HepG2 (cell line): Measurements from ENCODE around the gene GAGE10. TPM values are rescaled to one million over a fixed set of nuclear protein-coding genes. Genes with fewer than 3 reads are reported as not detected.

Source experiments
- ATAC-seq: fragments of 200-7000 bp; cut with Tn5 transposase; 3 replicates; pipeline ENCODE4 v1.9.1; 2020; ENCODE audit warnings: mild to moderate bottlenecking, moderate library complexity
- BruUV-seq: library from RNA; stranded (reverse); fragments of 400-500 nt; replicated peaks from 2 replicates; lab custom pipeline; 2021; lab: Mats Ljungman, UMichigan
- CTCF ChIA-PET: fragments of 300-600 bp; formaldehyde crosslinking; extraction: SDS; loops from one replicate; lab custom pipeline; 2021; ENCODE audit warnings: low total read pairs, inconsistent platforms, low intra/inter-chr PET ratio; lab: Yijun Ruan, JAX
- POLR2A ChIA-PET: fragments of 350-600 bp; sonication (Branson Sonifier 250); formaldehyde crosslinking; loops from one replicate; lab custom pipeline; 2020; ENCODE audit warnings: antibody characterized with exemption, inconsistent platforms; lab: Yijun Ruan, JAX
- DNase-seq: peaks from one replicate; pipeline ENCODE4 v3.0.0-alpha.2; 2015; ENCODE audit warnings: low spot score
- FAIRE-seq: peaks from 3 replicates; lab custom pipeline; 2011; peaks lifted over from hg19 to GRCh38; lab: Jason Lieb, UNC
- H2AFZ ChIP-seq: one replicate; pipeline ENCODE4 v1.6.1; 2011; ENCODE audit warnings: low read length, inconsistent platforms
- H3K27ac ChIP-seq: fragments of 300-600 bp; 3 replicates; pipeline ENCODE4 v1.8.0; 2011; ENCODE audit warnings: mixed run types, mild to moderate bottlenecking, mixed read lengths, low read length, inconsistent platforms; ENCODE audit not compliant: insufficient read depth; ENCODE audit errors: extremely low read length
- H3K27me3 ChIP-seq, 2 experiments: fragments of 200-600 bp in 1 of 2; 2 replicates in 1 of 2; 3 replicates in 1 of 2; pipeline versions ENCODE4 v1.6.0 to v1.8.0; 2011; ENCODE audit warnings: low read length in 2 of 2, mild to moderate bottlenecking in 2 of 2, moderate library complexity in 2 of 2, inconsistent platforms in 1 of 2; ENCODE audit not compliant: insufficient read depth in 2 of 2, control insufficient read depth in 1 of 2
- H3K36me3 ChIP-seq, 2 experiments: fragments of 200-600 bp in 1 of 2; replicated peaks in 1 of 2; 2 replicates in 1 of 2; 3 replicates in 1 of 2; pipeline versions ENCODE4 v1.5.1 to v1.8.0; 2011; ENCODE audit warnings: low read length in 2 of 2, inconsistent platforms in 1 of 2; ENCODE audit not compliant: insufficient read depth in 2 of 2, control insufficient read depth in 1 of 2
- H3K4me1 ChIP-seq: 2 replicates; pipeline ENCODE4 v1.5.1; 2012; ENCODE audit warnings: low read length, inconsistent platforms; ENCODE audit not compliant: insufficient read depth
- H3K4me2 ChIP-seq: 2 replicates; pipeline ENCODE4 v1.6.0; 2011; ENCODE audit warnings: low read depth, low read length, inconsistent platforms
- H3K4me3 ChIP-seq, 3 experiments: fragments of 200-600 bp in 1 of 3; sonication (generic), shearing (Covaris generic) in 1 of 3; replicated peaks in 1 of 3; 2 replicates each; pipeline ENCODE4 v1.5.1; 2011 to 2016; ENCODE audit warnings: low read length in 3 of 3, inconsistent platforms in 2 of 3, low read depth in 2 of 3, mild to moderate bottlenecking in 2 of 3, control low read depth in 1 of 3, mixed read lengths in 1 of 3; ENCODE audit not compliant: insufficient read depth in 1 of 3
- H3K79me2 ChIP-seq: one replicate; pipeline ENCODE4 v1.6.1; 2011; ENCODE audit warnings: low read length, inconsistent platforms; ENCODE audit not compliant: insufficient read depth
- H3K9ac ChIP-seq: 2 replicates; pipeline ENCODE4 v1.6.0; 2011; ENCODE audit warnings: mild to moderate bottlenecking, low read depth, low read length, inconsistent platforms; ENCODE audit not compliant: insufficient read depth
- H3K9me3 ChIP-seq: 2 replicates; pipeline ENCODE4 v1.5.1; 2012; ENCODE audit warnings: mild to moderate bottlenecking, low read length
- H4K20me1 ChIP-seq: 2 replicates; pipeline ENCODE4 v1.6.0; 2011; ENCODE audit warnings: inconsistent platforms, mild to moderate bottlenecking, low read length, moderate library complexity; ENCODE audit not compliant: insufficient read depth
- CHCHD3 ChIP-seq: sonication (generic); formaldehyde crosslinking; IDR thresholded peaks from 2 replicates; pipeline ENCODE4 v1.8.0; 2022; ENCODE audit warnings: mild to moderate bottlenecking, missing genetic modification reagents, moderate library complexity
- ELF1 ChIP-seq: sonication (generic); formaldehyde crosslinking; IDR thresholded peaks from 2 replicates; pipeline ENCODE4 v1.4.0; 2020; ENCODE audit warnings: missing genetic modification reagents
- MAFF ChIP-seq: IDR thresholded peaks from 2 replicates; pipeline ENCODE4 v1.6.1; 2011; ENCODE audit warnings: low read depth, low read length, improper control_type of control experiment
- MED1 ChIP-seq: sonication (generic); formaldehyde crosslinking; IDR thresholded peaks from 2 replicates; pipeline ENCODE4 v1.4.0; 2020; ENCODE audit warnings: missing genetic modification reagents
- PHF21A ChIP-seq: sonication (generic); formaldehyde crosslinking; IDR thresholded peaks from 2 replicates; pipeline ENCODE4 v1.5.0; 2020; ENCODE audit warnings: mild to moderate bottlenecking, missing genetic modification reagents
- SCMH1 ChIP-seq: sonication (generic); formaldehyde crosslinking; IDR thresholded peaks from 2 replicates; pipeline ENCODE4 v1.9.0; 2021; ENCODE audit warnings: missing genetic modification reagents, mild to moderate bottlenecking, borderline replicate concordance
- SMYD3 ChIP-seq: sonication (generic); formaldehyde crosslinking; IDR thresholded peaks from 2 replicates; pipeline ENCODE4 v1.8.1; 2023; ENCODE audit warnings: mild to moderate bottlenecking, missing genetic modification reagents
- TBP ChIP-seq: sonication (generic); formaldehyde crosslinking; IDR thresholded peaks from 2 replicates; pipeline ENCODE4 v1.5.0; 2020; ENCODE audit warnings: missing genetic modification reagents
- TBX2 ChIP-seq: sonication (generic); formaldehyde crosslinking; IDR thresholded peaks from 2 replicates; pipeline ENCODE4 v1.5.0; 2020; ENCODE audit warnings: missing genetic modification reagents, mild to moderate bottlenecking, borderline replicate concordance
- YEATS2 ChIP-seq: sonication (generic); formaldehyde crosslinking; IDR thresholded peaks from 2 replicates; pipeline ENCODE4 v1.4.0; 2020; ENCODE audit warnings: missing genetic modification reagents, borderline replicate concordance
- ZC3H13 ChIP-seq: sonication (generic); formaldehyde crosslinking; IDR thresholded peaks from 2 replicates; pipeline ENCODE4 v1.8.1; 2023; ENCODE audit warnings: mild to moderate bottlenecking, missing genetic modification reagents, moderate library complexity
- ZFP41 ChIP-seq: sonication (generic); formaldehyde crosslinking; IDR thresholded peaks from 2 replicates; pipeline ENCODE4 v1.4.0; 2020; ENCODE audit warnings: mild to moderate bottlenecking, missing genetic modification reagents, borderline replicate concordance
- ZNF772 ChIP-seq: sonication (generic); formaldehyde crosslinking; IDR thresholded peaks from 2 replicates; pipeline ENCODE4 v1.5.0; 2020; ENCODE audit warnings: mild to moderate bottlenecking, missing genetic modification reagents
- WGBS: methylation state at CpG from one replicate; pipeline ENCODE4 v1.1.6; 2017; ENCODE audit warnings: low lambda C conversion rate; 5-methylcytosine and 5-hydroxymethylcytosine counted together
- in situ Hi-C: cut with HindIII; loops from 2 replicates; pipeline ENCODE4 v1.10.0; 2017; ENCODE audit warnings: low pct_unique_long_range_greater_than_20kb; ENCODE audit not compliant: extremely low pct_ligation_motif_present
- intact Hi-C: fragments of 100-400 bp; cut with micrococcal nuclease; formaldehyde crosslinking; loops from one replicate; pipeline ENCODE4 v1.10.0; 2022; ENCODE audit not compliant: unreplicated experiment
- polyA plus RNA-seq, 8 experiments: library from polyadenylated mRNA; depleted of rRNA in 3 of 8; stranded (reverse) in 7 of 8; unstranded in 1 of 8; fragments of >200 nt; fragmentation: Illumina TruSeq in 4 of 8; extraction: Trizol in 4 of 8; gene quantifications; 2 replicates each; pipeline versions ENCODE4 v1.2.1 to v1.2.3, GENCODE V29; 2011 to 2016; ENCODE audit warnings: low read depth in 4 of 8, missing spikeins in 1 of 8, mixed read lengths in 1 of 8; ENCODE audit not compliant: insufficient read depth in 1 of 8
- total RNA-seq, 5 experiments: library from RNA; depleted of rRNA; stranded (reverse); fragments of >200 nt; fragmentation: Illumina TruSeq; extraction: Trizol; gene quantifications; 2 replicates each; pipeline ENCODE4 v1.2.3, GENCODE V29; 2016; ENCODE audit warnings: low read depth in 1 of 5
- TF ChIP-seq, protein P1 (sequence below): sonication (generic); formaldehyde crosslinking; IDR thresholded peaks from 2 replicates; pipeline ENCODE4 v1.4.0; 2020; ENCODE audit warnings: missing genetic modification reagents
- TF ChIP-seq, protein P2 (sequence below): sonication (generic); formaldehyde crosslinking; IDR thresholded peaks from 2 replicates; pipeline ENCODE4 v1.5.0; 2020; ENCODE audit warnings: missing genetic modification reagents
- TF ChIP-seq, protein P3 (sequence below): sonication (generic); IDR thresholded peaks from 2 replicates; pipeline ENCODE4 v1.6.1; 2016; ENCODE audit warnings: low read depth, borderline replicate concordance
- TF ChIP-seq, protein P4 (sequence below): IDR thresholded peaks from 2 replicates; pipeline ENCODE4 v1.6.1; 2016

The GAGE10 gene
- total and polyA plus RNA-seq, 2 of the 13 experiments (the other 11 are each of a cell fraction or from before 2014, with no cell fraction given) = not detected

DNA sequence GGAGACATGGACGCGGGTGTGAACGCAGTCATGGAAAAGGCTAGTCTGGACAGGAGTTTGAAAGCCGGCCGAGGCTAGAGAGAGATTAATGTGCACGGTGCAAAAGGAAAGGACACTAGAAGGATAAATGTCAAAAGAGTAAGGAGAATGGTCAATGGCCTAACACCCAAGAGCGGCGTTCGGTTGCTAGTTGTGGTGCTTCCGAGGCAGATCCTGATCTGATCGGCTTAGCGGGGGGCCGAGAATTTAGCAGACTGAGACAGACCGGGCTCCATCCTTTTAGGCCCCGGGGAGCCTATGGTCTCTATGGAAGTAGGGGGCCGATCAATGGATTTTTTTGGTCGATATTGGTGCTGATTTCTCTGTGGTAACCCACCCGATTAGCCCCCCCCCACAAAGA, 6.9 kb downstream of the GAGE10 start:
- Histone ChIP-seq H3K4me1 (no peaks in the 10 kb centered on the region), H2AFZ (no peak overlapping the region), H3K9me3 (no peaks in the 10 kb centered on the region), H3K79me2 (no peaks in the 10 kb centered on the region), H3K9ac (no peak overlapping the region), H3K36me3 (no peaks in the 10 kb centered on the region), H3K4me3 (no peak overlapping the region), H3K27ac (no peak overlapping the region), H3K4me2 (no peak overlapping the region), H4K20me1 (no peaks in the 10 kb centered on the region), H3K27me3 (no peaks in the 10 kb centered on the region; a peak in 1 of 5 replicates)
- ATAC-seq = no peak
- intact Hi-C loops (no loop called here), in situ Hi-C loops (no loop called here)
- CTCF ChIA-PET = no interaction called here
- POLR2A ChIA-PET = no interaction called here
- FAIRE-seq = peak; percentile 26
- TF ChIP-seq CHCHD3 = no peak
- no peak for TF ChIP-seq SCMH1
- TF ChIP-seq MAFF = no peak
- TF ChIP-seq SMYD3 (CRISPR knock-in tag) = no peak
- TF ChIP-seq ZFP41 = no peak
- no peak for TF ChIP-seq ZC3H13 (CRISPR knock-in tag)
- TF ChIP-seq, protein P1, sequence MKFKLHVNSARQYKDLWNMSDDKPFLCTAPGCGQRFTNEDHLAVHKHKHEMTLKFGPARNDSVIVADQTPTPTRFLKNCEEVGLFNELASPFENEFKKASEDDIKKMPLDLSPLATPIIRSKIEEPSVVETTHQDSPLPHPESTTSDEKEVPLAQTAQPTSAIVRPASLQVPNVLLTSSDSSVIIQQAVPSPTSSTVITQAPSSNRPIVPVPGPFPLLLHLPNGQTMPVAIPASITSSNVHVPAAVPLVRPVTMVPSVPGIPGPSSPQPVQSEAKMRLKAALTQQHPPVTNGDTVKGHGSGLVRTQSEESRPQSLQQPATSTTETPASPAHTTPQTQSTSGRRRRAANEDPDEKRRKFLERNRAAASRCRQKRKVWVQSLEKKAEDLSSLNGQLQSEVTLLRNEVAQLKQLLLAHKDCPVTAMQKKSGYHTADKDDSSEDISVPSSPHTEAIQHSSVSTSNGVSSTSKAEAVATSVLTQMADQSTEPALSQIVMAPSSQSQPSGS (CRISPR knock-in tag) = no peak
- TF ChIP-seq MED1 (CRISPR knock-in tag) = no peak
- no peak for TF ChIP-seq PHF21A (CRISPR knock-in tag)
- no peak for TF ChIP-seq ELF1 (CRISPR knock-in tag)
- TF ChIP-seq TBP (CRISPR knock-in tag) = no peak
- TF ChIP-seq, protein P2, sequence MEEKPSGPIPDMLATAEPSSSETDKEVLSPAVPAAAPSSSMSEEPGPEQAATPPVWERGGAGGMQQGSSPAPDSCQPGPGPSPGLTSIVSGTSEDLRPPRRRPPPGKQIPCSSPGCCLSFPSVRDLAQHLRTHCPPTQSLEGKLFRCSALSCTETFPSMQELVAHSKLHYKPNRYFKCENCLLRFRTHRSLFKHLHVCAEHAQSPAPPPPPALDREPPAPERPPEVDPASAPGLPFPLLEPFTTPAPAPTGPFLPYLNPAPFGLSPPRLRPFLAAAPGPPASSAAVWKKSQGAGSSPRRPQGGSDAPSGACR = no peak
- no peak for TF ChIP-seq YEATS2 (CRISPR knock-in tag)
- TF ChIP-seq TBX2 (CRISPR knock-in tag) = no peak
- TF ChIP-seq ZNF772 (CRISPR knock-in tag) = no peak
- TF ChIP-seq, protein P3, sequence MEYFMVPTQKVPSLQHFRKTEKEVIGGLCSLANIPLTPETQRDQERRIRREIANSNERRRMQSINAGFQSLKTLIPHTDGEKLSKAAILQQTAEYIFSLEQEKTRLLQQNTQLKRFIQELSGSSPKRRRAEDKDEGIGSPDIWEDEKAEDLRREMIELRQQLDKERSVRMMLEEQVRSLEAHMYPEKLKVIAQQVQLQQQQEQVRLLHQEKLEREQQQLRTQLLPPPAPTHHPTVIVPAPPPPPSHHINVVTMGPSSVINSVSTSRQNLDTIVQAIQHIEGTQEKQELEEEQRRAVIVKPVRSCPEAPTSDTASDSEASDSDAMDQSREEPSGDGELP = no peak
- TF ChIP-seq, protein P4, sequence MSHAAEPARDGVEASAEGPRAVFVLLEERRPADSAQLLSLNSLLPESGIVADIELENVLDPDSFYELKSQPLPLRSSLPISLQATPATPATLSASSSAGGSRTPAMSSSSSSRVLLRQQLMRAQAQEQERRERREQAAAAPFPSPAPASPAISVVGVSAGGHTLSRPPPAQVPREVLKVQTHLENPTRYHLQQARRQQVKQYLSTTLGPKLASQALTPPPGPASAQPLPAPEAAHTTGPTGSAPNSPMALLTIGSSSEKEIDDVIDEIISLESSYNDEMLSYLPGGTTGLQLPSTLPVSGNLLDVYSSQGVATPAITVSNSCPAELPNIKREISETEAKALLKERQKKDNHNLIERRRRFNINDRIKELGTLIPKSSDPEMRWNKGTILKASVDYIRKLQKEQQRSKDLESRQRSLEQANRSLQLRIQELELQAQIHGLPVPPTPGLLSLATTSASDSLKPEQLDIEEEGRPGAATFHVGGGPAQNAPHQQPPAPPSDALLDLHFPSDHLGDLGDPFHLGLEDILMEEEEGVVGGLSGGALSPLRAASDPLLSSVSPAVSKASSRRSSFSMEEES = no peak
- 84% methylated on average over 15 of the region's 18 CpGs for WGBS
- DNase-seq = no peak
- no TSS peak for BruUV-seq
